OCI-M2 (cell line): ENCODE measurements around the gene MYMK.

Experiments used
- DNase-seq: peaks from one replicate; lab custom pipeline; 2025; ENCODE audit not compliant: unreplicated experiment; lab: John Stamatoyannopoulos, UW

Gene MYMK

GRCh38 chr9:133558191-133559126 lies 33.7 kb upstream of the MYMK start:
- no peak for DNase-seq

- DNase-seq, result no peak
Measured at GRCh38 chr9:133557581-133557980, 32.8 kb upstream of the MYMK start.

GRCh38 chr9:133556354-133556753 lies 31.6 kb upstream of the MYMK start:
- no peak for DNase-seq

GRCh38 chr9:133554729-133555128 lies 30.0 kb upstream of the MYMK start:
- DNase-seq, result no peak

- no peak for DNase-seq
Measured at GRCh38 chr9:133553973-133554713, 29.4 kb upstream of the MYMK start.

GRCh38 chr9:133553123-133553522 lies 28.4 kb upstream of the MYMK start:
- DNase-seq, result no peak

- no peak for DNase-seq
Measured at GRCh38 chr9:133552236-133552635, 27.5 kb upstream of the MYMK start.

- DNase-seq, result no peak
Measured at GRCh38 chr9:133551446-133551845, 26.7 kb upstream of the MYMK start.

- no peak for DNase-seq
Measured at GRCh38 chr9:133547116-133547515, 22.4 kb upstream of the MYMK start.

- no peak for DNase-seq
Measured at GRCh38 chr9:133546287-133546680, 21.5 kb upstream of the MYMK start.

GRCh38 chr9:133545494-133546286 lies 20.9 kb upstream of the MYMK start:
- no peak for DNase-seq

- DNase-seq, result no peak
Measured at GRCh38 chr9:133543772-133544467, 19.2 kb upstream of the MYMK start.

GRCh38 chr9:133542002-133542401 lies 17.2 kb upstream of the MYMK start:
- DNase-seq, result no peak

GRCh38 chr9:133540698-133541025 lies 15.9 kb upstream of the MYMK start:
- DNase-seq, result no peak

GRCh38 chr9:133539991-133540697 lies 15.4 kb upstream of the MYMK start:
- no peak for DNase-seq

GRCh38 chr9:133538851-133539833 lies 14.4 kb upstream of the MYMK start:
- DNase-seq, result no peak

- DNase-seq, result no peak
Measured at GRCh38 chr9:133538176-133538575, 13.4 kb upstream of the MYMK start.

GRCh38 chr9:133537257-133537656 lies 12.5 kb upstream of the MYMK start:
- no peak for DNase-seq

- no peak for DNase-seq
Measured at GRCh38 chr9:133536536-133536935, 11.8 kb upstream of the MYMK start.
